Neutrophil (primary cell): ENCODE measurements around the gene APIP.

ENCODE experiments used
- H3K27ac ChIP-seq: fragments of 200-600 bp; sonication (generic); 2 replicates; pipeline ENCODE4 v1.5.1; 2016; ENCODE audit warnings: mild to moderate bottlenecking, moderate library complexity
- H3K27me3 ChIP-seq: fragments of 200-600 bp; sonication (generic); 2 replicates; pipeline ENCODE4 v1.6.0; 2016; ENCODE audit warnings: mild to moderate bottlenecking
- H3K36me3 ChIP-seq: fragments of 200-600 bp; sonication (generic); 2 replicates; pipeline ENCODE4 v1.5.1; 2017
- H3K4me1 ChIP-seq, 2 experiments: fragments of 200-600 bp in 1 of 2; sonication (generic) in 1 of 2; 1 replicate in 1 of 2; 2 replicates in 1 of 2; pipeline versions ENCODE4 v1.5.1 to v1.6.1; 2013 to 2016; ENCODE audit warnings: low read depth in 1 of 2, low read length in 1 of 2, mild to moderate bottlenecking in 1 of 2, moderate library complexity in 1 of 2; ENCODE audit not compliant: control insufficient read depth in 1 of 2, insufficient read depth in 1 of 2
- H3K4me3 ChIP-seq, 2 experiments: fragments of 200-600 bp in 1 of 2; sonication (generic) in 1 of 2; 1 replicate in 1 of 2; 2 replicates in 1 of 2; pipeline ENCODE4 v1.5.1; 2013 to 2016; ENCODE audit warnings: low read depth in 1 of 2, low read length in 1 of 2, mild to moderate bottlenecking in 1 of 2, moderate library complexity in 1 of 2
- H3K9me3 ChIP-seq: fragments of 200-600 bp; sonication (generic); 2 replicates; pipeline ENCODE4 v1.5.1; 2016
- TF ChIP-seq, protein P1 (sequence below): fragments of 200-600 bp; sonication (generic); IDR thresholded peaks from 2 replicates; pipeline ENCODE4 v1.5.1; 2016; ENCODE audit warnings: antibody characterized with exemption

APIP gene

DNA sequence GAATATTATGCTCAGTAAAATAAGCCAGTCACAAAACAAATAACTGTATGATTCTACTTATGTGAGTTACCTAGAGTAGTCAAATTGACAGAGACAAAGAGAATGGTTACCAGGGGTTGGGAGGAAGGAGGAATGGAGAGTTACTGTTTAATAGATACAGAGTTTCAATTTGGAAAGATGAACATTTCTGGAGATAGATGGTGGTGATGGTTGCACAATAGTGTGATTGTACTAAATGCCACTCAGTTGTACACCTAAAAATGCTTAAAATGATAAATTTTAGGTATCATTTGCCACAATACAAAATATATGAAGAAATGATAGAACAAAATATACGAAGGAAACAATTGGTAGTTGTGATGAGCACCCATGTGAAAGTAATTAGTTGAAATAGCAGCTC is 43.6 kb upstream of the APIP start:
- TF ChIP-seq, protein P1, sequence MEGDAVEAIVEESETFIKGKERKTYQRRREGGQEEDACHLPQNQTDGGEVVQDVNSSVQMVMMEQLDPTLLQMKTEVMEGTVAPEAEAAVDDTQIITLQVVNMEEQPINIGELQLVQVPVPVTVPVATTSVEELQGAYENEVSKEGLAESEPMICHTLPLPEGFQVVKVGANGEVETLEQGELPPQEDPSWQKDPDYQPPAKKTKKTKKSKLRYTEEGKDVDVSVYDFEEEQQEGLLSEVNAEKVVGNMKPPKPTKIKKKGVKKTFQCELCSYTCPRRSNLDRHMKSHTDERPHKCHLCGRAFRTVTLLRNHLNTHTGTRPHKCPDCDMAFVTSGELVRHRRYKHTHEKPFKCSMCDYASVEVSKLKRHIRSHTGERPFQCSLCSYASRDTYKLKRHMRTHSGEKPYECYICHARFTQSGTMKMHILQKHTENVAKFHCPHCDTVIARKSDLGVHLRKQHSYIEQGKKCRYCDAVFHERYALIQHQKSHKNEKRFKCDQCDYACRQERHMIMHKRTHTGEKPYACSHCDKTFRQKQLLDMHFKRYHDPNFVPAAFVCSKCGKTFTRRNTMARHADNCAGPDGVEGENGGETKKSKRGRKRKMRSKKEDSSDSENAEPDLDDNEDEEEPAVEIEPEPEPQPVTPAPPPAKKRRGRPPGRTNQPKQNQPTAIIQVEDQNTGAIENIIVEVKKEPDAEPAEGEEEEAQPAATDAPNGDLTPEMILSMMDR: no peak
- Histone ChIP-seq H3K4me1 (no peaks in the 10 kb centered on the region), H3K27me3 (no peaks in the 10 kb centered on the region), H3K36me3 (no peaks in the 10 kb centered on the region), H3K4me3 (no peak overlapping the region), H3K27ac (no peak overlapping the region), H3K9me3 (no peaks in the 10 kb centered on the region)

DNA sequence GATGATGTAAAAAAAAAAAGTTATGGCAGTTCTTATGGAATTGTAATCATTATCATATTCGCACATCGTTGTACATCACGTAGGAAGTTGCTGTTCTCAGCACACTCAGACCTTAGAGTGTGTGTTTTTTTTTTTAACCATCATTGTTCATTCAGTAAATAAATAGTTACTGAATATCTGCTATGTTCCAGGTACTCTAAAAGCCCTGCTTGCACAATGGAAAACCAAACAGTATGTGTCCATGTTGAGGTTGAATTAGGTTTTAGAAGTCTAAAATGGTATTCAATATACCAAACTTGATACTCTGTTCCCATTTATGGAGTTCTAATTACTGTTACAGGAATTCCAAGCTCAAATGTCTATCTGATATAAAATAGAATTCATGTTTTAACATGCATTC is 41.4 kb upstream of the APIP start:
- Histone ChIP-seq H3K9me3 (no peaks in the 10 kb centered on the region), H3K4me3 (no peak overlapping the region), H3K27ac (no peak overlapping the region), H3K36me3 (no peaks in the 10 kb centered on the region), H3K4me1 (no peaks in the 10 kb centered on the region), H3K27me3 (no peaks in the 10 kb centered on the region)
- TF ChIP-seq, protein P1: no peak

DNA sequence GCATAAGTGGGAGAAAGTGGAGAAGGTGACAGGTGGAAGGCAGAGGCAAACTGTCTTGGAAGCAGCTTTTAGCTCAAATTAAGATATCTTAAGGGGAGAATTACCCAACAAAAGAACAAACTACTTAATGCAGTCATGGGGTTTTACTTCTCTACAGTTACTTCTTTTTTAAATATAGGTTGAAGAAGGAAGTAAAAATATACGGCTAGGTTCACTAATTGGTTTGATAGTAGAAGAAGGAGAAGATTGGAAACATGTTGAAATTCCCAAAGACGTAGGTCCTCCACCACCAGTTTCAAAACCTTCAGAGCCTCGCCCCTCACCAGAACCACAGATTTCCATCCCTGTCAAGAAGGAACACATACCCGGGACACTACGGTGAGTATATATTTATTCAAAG is 41.0 kb upstream of the APIP start:
- H3K27me3 ChIP-seq: no peaks in the 10 kb centered on the region
- TF ChIP-seq, protein P1: no peak
- no peaks in the 10 kb centered on the region for H3K9me3 ChIP-seq
- no peak overlapping the region for H3K27ac ChIP-seq
- H3K4me1 ChIP-seq: no peaks in the 10 kb centered on the region
- H3K4me3 ChIP-seq: no peak overlapping the region
- no peaks in the 10 kb centered on the region for H3K36me3 ChIP-seq

DNA sequence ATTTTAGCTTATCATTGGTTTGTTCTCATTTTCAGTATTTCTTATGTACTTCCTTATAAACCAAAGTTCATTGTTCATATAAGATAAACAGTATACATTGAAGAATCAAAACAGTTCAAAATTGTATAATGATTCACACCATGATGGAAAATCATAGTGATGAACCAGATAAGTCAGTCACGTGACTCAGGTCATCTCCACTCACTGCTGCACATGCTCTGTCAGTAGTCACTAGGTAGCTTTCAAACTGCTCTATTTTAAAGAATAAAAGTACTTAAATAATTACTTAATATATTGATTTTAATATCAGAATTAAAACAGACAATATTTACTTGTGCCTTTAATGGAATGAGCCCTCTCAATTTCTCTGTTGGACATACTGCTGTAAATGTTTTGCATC is 37.8 kb upstream of the APIP start:
- no peaks in the 10 kb centered on the region for H3K36me3 ChIP-seq
- H3K27ac ChIP-seq: no peak overlapping the region
- H3K4me1 ChIP-seq: no peaks in the 10 kb centered on the region
- no peaks in the 10 kb centered on the region for H3K9me3 ChIP-seq
- no peak overlapping the region for H3K4me3 ChIP-seq
- TF ChIP-seq, protein P1: no peak
- no peaks in the 10 kb centered on the region for H3K27me3 ChIP-seq

DNA sequence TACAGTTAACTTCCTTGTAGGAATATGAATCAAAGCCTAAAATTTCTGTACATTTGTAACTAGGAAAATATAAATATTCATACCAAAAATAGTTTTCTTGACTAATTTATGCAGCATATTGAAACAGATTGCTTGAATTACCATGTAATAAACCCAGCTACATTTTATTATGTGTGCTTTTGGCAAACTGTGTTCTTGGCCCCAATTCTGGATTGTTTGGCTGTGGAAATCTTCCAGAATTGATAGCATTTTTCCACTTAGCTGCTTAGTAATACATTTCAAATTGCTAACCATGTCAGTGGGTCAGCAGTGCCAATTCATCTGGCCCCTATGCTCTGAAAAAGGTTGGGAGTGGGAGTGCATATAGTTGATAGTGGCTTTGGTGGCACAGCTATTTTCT is 32.5 kb upstream of the APIP start:
- Histone ChIP-seq H3K4me3 (no peak overlapping the region), H3K4me1 (no peaks in the 10 kb centered on the region), H3K27ac (no peak overlapping the region), H3K36me3 (peaks cover 5% of the 10 kb centered on the region), H3K27me3 (no peaks in the 10 kb centered on the region), H3K9me3 (no peaks in the 10 kb centered on the region)
- TF ChIP-seq, protein P1: no peak

DNA sequence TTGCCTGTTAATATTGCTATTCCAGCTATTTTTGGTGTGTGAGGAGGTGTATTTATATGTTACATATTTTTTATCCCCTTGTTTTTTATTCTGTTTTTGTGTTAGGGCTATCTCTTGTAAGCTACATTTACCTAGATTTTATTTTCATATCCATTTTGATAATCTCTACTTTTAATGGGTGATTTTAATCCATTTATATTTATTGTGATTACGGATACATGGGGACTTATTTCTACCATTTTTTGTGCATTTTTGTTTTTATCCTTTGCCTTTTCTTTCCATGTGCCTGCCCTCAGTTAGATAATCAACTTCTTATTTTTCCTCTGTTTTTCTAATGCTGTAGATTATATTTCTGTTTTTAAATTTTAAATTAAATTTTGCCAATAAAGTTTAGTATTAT is 28.5 kb upstream of the APIP start:
- Histone ChIP-seq H3K9me3 (no peaks in the 10 kb centered on the region), H3K36me3 (peaks cover 5% of the 10 kb centered on the region), H3K27ac (no peak overlapping the region), H3K4me3 (no peak overlapping the region), H3K4me1 (no peaks in the 10 kb centered on the region), H3K27me3 (no peaks in the 10 kb centered on the region)
- TF ChIP-seq, protein P1: no peak
